Neural cell (in vitro differentiated cells): Measurements from ENCODE around the gene GUCA2B. TPM values are rescaled to one million over a fixed set of nuclear protein-coding genes. Genes with fewer than 3 reads are reported as not detected.

Source experiments
- H2AFZ ChIP-seq: fragments of 200-600, 300-800 bp; sonication (generic), shearing (Covaris generic); 2 replicates; pipeline ENCODE4 v1.6.0; 2014; ENCODE audit warnings: low read depth, mild to moderate bottlenecking, antibody characterized with exemption, low read length, moderate library complexity
- H3F3A ChIP-seq: fragments of 200-600 bp; shearing (Covaris generic); 2 replicates; pipeline ENCODE4 v1.6.1; 2016; ENCODE audit warnings: mild to moderate bottlenecking, moderate library complexity, mixed read lengths, antibody characterized with exemption, low read length; ENCODE audit not compliant: insufficient read depth, poor library complexity, severe bottlenecking
- H3K27ac ChIP-seq: fragments of 200-600, 300-800 bp; sonication (generic), shearing (Covaris generic); 2 replicates; pipeline ENCODE4 v1.5.1; 2014; ENCODE audit warnings: mild to moderate bottlenecking, low read length, moderate library complexity
- H3K27me3 ChIP-seq: fragments of 300-800, 200-600 bp; sonication (generic), shearing (Covaris generic); 2 replicates; pipeline ENCODE4 v1.6.0; 2014; ENCODE audit warnings: mild to moderate bottlenecking, low read depth, low read length, moderate library complexity; ENCODE audit not compliant: insufficient read depth
- H3K36me3 ChIP-seq: fragments of 300-800, 200-600 bp; sonication (generic), shearing (Covaris generic); 2 replicates; pipeline ENCODE4 v1.5.1; 2014; ENCODE audit warnings: mild to moderate bottlenecking, antibody characterized with exemption, low read length, moderate library complexity; ENCODE audit not compliant: insufficient read depth
- H3K4me2 ChIP-seq: fragments of 300-800, 200-600 bp; sonication (generic), shearing (Covaris generic); 2 replicates; pipeline ENCODE4 v1.6.0; 2014; ENCODE audit warnings: mild to moderate bottlenecking, low read length
- H3K4me3 ChIP-seq: fragments of 300-800, 200-600 bp; sonication (generic), shearing (Covaris generic); 2 replicates; pipeline ENCODE4 v1.5.1; 2014; ENCODE audit warnings: mild to moderate bottlenecking, low read length, moderate library complexity
- H3K79me2 ChIP-seq: fragments of 200-600 bp; shearing (Covaris generic); replicated peaks from 2 replicates; pipeline ENCODE4 v1.6.0; 2014; ENCODE audit warnings: mild to moderate bottlenecking, low read length, moderate library complexity; ENCODE audit not compliant: insufficient read depth
- H3K9ac ChIP-seq: fragments of 300-800, 200-600 bp; sonication (generic), shearing (Covaris generic); 2 replicates; pipeline ENCODE4 v1.6.1; 2016; ENCODE audit warnings: mild to moderate bottlenecking, low read length, mixed read lengths
- H3K9me2 ChIP-seq: fragments of 200-600 bp; shearing (Covaris generic); 2 replicates; pipeline ENCODE4 v1.6.1; 2016; ENCODE audit warnings: mild to moderate bottlenecking, low read length, mixed read lengths; ENCODE audit not compliant: insufficient read depth
- H3K9me3 ChIP-seq: fragments of 200-600, 300-800 bp; sonication (generic), shearing (Covaris generic); 2 replicates; pipeline ENCODE4 v1.6.1; 2016; ENCODE audit warnings: mild to moderate bottlenecking, mixed run types, low read length, moderate library complexity, mixed read lengths
- H4K20me1 ChIP-seq: fragments of 200-600 bp; shearing (Covaris generic); 2 replicates; pipeline ENCODE4 v1.6.1; 2016; ENCODE audit warnings: mild to moderate bottlenecking, mixed run types; ENCODE audit not compliant: insufficient read depth
- EP300 ChIP-seq: fragments of 450-650 bp; conservative IDR thresholded peaks from 2 replicates; pipeline ENCODE4 v1.6.1; 2014; ENCODE audit warnings: antibody characterized with exemption, mild to moderate bottlenecking, moderate library complexity; ENCODE audit not compliant: poor library complexity, severe bottlenecking
- EZH2 ChIP-seq: fragments of 200-600, 300-800 bp; shearing (Covaris generic), sonication (generic); IDR thresholded peaks from 2 replicates; pipeline ENCODE4 v1.6.1; 2014; ENCODE audit warnings: antibody characterized with exemption, low read length, borderline replicate concordance, mild to moderate bottlenecking; ENCODE audit not compliant: insufficient read depth, poor library complexity, severe bottlenecking
- MXI1 ChIP-seq: fragments of 450-650 bp; conservative IDR thresholded peaks from 2 replicates; pipeline ENCODE4 v1.6.1; 2014; ENCODE audit warnings: antibody characterized with exemption, mild to moderate bottlenecking; ENCODE audit not compliant: poor library complexity, severe bottlenecking
- POLR2AphosphoS5 ChIP-seq: IDR thresholded peaks from 2 replicates; pipeline ENCODE4 v1.6.1; 2012
- RAD21 ChIP-seq: fragments of 450-650 bp; conservative IDR thresholded peaks from 2 replicates; pipeline ENCODE4 v1.6.1; 2014; ENCODE audit warnings: antibody characterized with exemption, mild to moderate bottlenecking, moderate library complexity
- SMC3 ChIP-seq: fragments of 450-650 bp; conservative IDR thresholded peaks from 2 replicates; pipeline ENCODE4 v1.6.1; 2014; ENCODE audit warnings: antibody characterized with exemption, mild to moderate bottlenecking, moderate library complexity; ENCODE audit not compliant: poor library complexity
- TAF1 ChIP-seq: IDR thresholded peaks from 2 replicates; pipeline ENCODE4 v1.6.1; 2012; ENCODE audit warnings: low read depth
- polyA plus RNA-seq: library from polyadenylated mRNA; depleted of rRNA; stranded (reverse); fragments of >200 nt; gene quantifications from 2 replicates; pipeline ENCODE4 v1.2.3, GENCODE V29; 2014
- TF ChIP-seq, protein P1 (sequence below): IDR thresholded peaks from 2 replicates; pipeline ENCODE4 v1.6.1; 2012; ENCODE audit warnings: borderline replicate concordance
- TF ChIP-seq, protein P2 (sequence below): fragments of 450-650 bp; IDR thresholded peaks from 2 replicates; pipeline ENCODE4 v1.5.1; 2014; ENCODE audit warnings: antibody characterized with exemption, mild to moderate bottlenecking, moderate library complexity; ENCODE audit not compliant: poor library complexity, severe bottlenecking

The GUCA2B gene
- polyA plus RNA-seq, 1 donor from 2014 or later: not detected

DNA sequence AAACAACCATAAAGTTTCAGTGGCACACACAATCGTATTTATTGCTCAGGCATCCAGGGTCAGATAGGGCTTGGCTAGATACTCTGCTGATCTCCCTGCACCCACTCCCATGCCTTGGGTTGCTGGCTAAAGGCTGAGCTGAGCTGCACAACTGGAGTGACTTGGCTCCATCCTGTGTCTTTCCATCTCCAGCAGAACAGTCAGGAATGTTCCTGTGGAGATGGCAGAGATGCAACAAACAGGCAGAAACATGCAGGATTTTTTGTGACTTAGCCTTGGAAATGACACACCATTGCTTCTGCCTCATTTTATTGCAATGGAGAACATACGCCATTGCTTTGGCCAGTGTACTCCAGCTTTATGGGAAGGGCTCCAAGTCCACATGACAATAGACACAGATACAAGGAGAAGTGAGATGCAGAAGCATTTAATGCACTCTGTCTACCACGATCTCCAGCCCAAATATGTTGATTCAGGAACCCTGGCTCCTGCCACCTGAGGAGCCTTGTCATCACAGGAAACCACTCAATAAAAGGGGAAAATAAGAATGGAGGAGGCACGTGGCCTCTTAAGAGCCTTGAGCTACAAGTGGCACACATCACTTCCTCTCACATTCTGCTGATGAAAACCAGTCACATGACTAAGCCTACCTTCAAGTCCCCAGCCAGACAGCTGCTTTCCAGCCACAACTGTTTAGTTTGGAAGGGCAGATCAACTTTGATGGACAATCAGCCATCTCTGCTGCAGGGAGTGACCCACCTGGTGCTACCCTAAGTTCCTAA, 10.1 kb upstream of the GUCA2B start:
- H3K27me3 ChIP-seq: no peaks in the 10 kb centered on the region
- no peak overlapping the region for H3K27ac ChIP-seq
- no peaks in the 10 kb centered on the region for H3K9me2 ChIP-seq
- no peak overlapping the region for H3K4me3 ChIP-seq
- no peaks in the 10 kb centered on the region for H3K79me2 ChIP-seq
- no peak overlapping the region for H2AFZ ChIP-seq
- H3K36me3 ChIP-seq: no peaks in the 10 kb centered on the region
- H3K9ac ChIP-seq: no peak overlapping the region
- TF ChIP-seq EZH2: no peak
- TF ChIP-seq POLR2AphosphoS5: no peak
- no peak for TF ChIP-seq TAF1
- TF ChIP-seq RAD21: no peak
- TF ChIP-seq, protein P1, sequence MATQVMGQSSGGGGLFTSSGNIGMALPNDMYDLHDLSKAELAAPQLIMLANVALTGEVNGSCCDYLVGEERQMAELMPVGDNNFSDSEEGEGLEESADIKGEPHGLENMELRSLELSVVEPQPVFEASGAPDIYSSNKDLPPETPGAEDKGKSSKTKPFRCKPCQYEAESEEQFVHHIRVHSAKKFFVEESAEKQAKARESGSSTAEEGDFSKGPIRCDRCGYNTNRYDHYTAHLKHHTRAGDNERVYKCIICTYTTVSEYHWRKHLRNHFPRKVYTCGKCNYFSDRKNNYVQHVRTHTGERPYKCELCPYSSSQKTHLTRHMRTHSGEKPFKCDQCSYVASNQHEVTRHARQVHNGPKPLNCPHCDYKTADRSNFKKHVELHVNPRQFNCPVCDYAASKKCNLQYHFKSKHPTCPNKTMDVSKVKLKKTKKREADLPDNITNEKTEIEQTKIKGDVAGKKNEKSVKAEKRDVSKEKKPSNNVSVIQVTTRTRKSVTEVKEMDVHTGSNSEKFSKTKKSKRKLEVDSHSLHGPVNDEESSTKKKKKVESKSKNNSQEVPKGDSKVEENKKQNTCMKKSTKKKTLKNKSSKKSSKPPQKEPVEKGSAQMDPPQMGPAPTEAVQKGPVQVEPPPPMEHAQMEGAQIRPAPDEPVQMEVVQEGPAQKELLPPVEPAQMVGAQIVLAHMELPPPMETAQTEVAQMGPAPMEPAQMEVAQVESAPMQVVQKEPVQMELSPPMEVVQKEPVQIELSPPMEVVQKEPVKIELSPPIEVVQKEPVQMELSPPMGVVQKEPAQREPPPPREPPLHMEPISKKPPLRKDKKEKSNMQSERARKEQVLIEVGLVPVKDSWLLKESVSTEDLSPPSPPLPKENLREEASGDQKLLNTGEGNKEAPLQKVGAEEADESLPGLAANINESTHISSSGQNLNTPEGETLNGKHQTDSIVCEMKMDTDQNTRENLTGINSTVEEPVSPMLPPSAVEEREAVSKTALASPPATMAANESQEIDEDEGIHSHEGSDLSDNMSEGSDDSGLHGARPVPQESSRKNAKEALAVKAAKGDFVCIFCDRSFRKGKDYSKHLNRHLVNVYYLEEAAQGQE: no peak
- no peak for TF ChIP-seq SMC3
- no peak for TF ChIP-seq MXI1
- TF ChIP-seq, protein P2, sequence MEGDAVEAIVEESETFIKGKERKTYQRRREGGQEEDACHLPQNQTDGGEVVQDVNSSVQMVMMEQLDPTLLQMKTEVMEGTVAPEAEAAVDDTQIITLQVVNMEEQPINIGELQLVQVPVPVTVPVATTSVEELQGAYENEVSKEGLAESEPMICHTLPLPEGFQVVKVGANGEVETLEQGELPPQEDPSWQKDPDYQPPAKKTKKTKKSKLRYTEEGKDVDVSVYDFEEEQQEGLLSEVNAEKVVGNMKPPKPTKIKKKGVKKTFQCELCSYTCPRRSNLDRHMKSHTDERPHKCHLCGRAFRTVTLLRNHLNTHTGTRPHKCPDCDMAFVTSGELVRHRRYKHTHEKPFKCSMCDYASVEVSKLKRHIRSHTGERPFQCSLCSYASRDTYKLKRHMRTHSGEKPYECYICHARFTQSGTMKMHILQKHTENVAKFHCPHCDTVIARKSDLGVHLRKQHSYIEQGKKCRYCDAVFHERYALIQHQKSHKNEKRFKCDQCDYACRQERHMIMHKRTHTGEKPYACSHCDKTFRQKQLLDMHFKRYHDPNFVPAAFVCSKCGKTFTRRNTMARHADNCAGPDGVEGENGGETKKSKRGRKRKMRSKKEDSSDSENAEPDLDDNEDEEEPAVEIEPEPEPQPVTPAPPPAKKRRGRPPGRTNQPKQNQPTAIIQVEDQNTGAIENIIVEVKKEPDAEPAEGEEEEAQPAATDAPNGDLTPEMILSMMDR: no peak
- TF ChIP-seq EP300: no peak
- H4K20me1 ChIP-seq: no peaks in the 10 kb centered on the region
- no peaks in the 10 kb centered on the region for H3K9me3 ChIP-seq
- no peak overlapping the region for H3K4me2 ChIP-seq
- H3F3A ChIP-seq: no peaks in the 10 kb centered on the region

DNA sequence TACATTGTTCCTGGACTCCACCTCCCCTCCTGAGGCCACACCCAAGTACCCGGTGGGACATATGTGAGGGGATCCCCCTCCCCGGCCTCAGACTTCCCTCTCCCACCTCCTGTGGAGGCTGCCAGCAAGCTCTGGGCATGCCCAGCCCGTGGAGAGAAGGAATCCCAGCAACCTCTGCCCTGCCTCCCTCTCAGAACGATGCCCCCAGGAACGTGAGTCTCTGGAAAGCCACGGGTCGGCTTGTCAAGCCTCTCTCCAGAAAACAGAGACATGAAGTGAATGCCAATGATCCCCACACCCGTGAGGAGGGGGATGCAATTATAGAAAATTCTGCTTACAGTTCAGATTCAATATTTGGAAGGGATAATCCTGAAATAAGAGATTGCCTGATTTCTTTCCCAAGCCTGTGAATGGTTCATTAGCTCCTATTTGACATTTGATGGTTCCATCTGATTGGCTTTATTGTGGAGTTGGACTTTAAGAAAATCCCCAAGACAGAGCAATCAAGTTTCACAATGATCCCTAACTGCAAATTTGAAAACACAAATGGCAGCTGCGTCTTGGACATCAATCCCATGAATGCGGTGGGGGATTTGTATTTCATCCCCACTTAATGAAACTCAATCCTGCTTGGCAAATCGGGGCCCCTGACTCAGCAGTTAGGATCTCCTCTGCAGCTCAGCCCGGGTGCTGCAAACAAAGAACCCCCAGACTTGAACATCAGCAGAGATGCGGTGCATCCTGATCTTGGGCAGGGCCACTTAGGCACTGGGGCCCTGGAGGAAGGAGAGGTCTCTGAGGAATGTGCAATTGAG, 9.1 kb upstream of the GUCA2B start:
- Histone ChIP-seq H3K36me3 (no peaks in the 10 kb centered on the region), H3K9me2 (no peaks in the 10 kb centered on the region), H3F3A (no peaks in the 10 kb centered on the region), H3K9me3 (no peaks in the 10 kb centered on the region), H3K79me2 (no peaks in the 10 kb centered on the region), H3K4me3 (no peak overlapping the region), H3K27me3 (no peaks in the 10 kb centered on the region), H3K27ac (no peak overlapping the region), H4K20me1 (no peaks in the 10 kb centered on the region), H3K9ac (no peak overlapping the region), H2AFZ (no peak overlapping the region), H3K4me2 (no peak overlapping the region)
- no peak for TF ChIP-seq EP300
- TF ChIP-seq, protein P2: no peak
- no peak for TF ChIP-seq TAF1
- TF ChIP-seq SMC3: no peak
- TF ChIP-seq RAD21: no peak
- no peak for TF ChIP-seq POLR2AphosphoS5
- no peak for TF ChIP-seq MXI1
- TF ChIP-seq, protein P1: no peak
- TF ChIP-seq EZH2: no peak
